HG03060 (cell line): ENCODE results near the gene TGFBR3.

Experiments
- ATAC-seq: cut with Tn5 transposase; IDR thresholded peaks from one replicate; pipeline ENCODE4 v1.9.1; 2021; ENCODE audit warnings: low read depth, moderate number of reproducible peaks; ENCODE audit not compliant: unreplicated experiment

Gene TGFBR3

GRCh38 chr1:91828583-91829281 is 57.2 kb downstream of the TGFBR3 start:
- ATAC-seq, result no peak

- no peak for ATAC-seq
Measured at GRCh38 chr1:91827459-91828321, 58.3 kb downstream of the TGFBR3 start.

- ATAC-seq, result no peak
Measured at GRCh38 chr1:91827087-91827458, 58.9 kb downstream of the TGFBR3 start.

- ATAC-seq, result no peak
Measured at GRCh38 chr1:91826649-91827048, 59.3 kb downstream of the TGFBR3 start.

GRCh38 chr1:91826248-91826647 is 59.7 kb downstream of the TGFBR3 start:
- ATAC-seq, result no peak

GRCh38 chr1:91821126-91821868 is 64.7 kb downstream of the TGFBR3 start:
- no peak for ATAC-seq

DNA sequence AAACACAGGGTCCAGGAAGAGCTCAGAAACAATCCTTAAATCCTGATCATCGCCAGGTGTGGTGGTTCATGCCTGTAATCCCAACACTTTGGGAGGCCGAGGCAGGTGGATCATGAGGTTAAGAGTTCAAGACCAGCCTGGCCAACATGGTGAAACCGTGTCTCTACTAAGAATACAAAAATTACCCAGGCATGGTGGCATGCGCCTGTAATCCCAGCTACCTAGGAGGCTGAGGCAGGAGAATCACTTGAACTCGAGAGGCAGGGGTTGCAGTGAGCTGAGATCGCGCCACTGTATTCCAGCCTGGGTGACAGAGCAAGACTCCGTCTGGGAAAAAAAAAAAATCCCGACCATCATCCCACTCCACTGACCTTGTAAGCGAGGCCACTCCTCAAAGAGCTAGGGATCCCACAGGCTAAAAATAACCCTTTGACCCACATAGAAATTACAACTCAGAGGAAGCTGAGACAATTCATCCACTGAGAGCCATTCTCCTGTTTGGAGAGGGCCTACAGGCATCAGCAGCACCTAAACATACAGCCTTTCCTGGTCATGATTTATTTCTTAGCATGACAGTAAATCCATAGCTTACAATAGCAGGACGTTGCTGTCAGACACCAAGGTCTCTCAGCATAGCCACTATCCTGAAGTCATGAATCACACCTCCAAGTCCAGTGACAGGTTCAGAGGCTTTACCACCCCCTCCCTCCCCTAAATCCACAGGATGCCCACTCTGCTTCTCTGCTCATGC is 66.7 kb downstream of the TGFBR3 start:
- no peak for ATAC-seq

GRCh38 chr1:91818713-91818975 is 67.3 kb downstream of the TGFBR3 start:
- ATAC-seq, result no peak

GRCh38 chr1:91817211-91817905 is 68.6 kb downstream of the TGFBR3 start:
- no peak for ATAC-seq

DNA sequence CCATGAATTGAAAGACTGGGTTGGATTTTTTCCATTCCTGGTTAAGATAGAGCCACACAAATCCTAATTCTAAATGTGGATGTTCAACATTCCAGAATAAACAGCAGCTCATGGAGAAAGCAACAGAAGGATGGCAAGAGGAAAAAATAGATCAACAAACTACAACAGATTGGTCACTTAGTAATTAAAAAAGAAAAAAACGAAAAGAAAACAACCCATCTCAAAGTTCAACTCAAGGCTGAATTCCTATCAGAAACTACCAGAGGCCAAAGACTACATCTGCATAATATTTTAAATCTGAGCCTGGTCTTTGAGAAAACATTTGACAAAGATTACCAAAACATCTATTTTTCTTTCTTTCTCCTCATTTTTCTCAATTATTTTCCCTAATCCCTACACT is 69.9 kb downstream of the TGFBR3 start:
- no peak for ATAC-seq

GRCh38 chr1:91814448-91814847 is 71.5 kb downstream of the TGFBR3 start:
- no peak for ATAC-seq

GRCh38 chr1:91813813-91814212 is 72.1 kb downstream of the TGFBR3 start:
- no peak for ATAC-seq

- no peak for ATAC-seq
Measured at GRCh38 chr1:91811363-91812025, 74.5 kb downstream of the TGFBR3 start.

- ATAC-seq, result no peak
Measured at GRCh38 chr1:91809317-91809716, 76.6 kb downstream of the TGFBR3 start.

DNA sequence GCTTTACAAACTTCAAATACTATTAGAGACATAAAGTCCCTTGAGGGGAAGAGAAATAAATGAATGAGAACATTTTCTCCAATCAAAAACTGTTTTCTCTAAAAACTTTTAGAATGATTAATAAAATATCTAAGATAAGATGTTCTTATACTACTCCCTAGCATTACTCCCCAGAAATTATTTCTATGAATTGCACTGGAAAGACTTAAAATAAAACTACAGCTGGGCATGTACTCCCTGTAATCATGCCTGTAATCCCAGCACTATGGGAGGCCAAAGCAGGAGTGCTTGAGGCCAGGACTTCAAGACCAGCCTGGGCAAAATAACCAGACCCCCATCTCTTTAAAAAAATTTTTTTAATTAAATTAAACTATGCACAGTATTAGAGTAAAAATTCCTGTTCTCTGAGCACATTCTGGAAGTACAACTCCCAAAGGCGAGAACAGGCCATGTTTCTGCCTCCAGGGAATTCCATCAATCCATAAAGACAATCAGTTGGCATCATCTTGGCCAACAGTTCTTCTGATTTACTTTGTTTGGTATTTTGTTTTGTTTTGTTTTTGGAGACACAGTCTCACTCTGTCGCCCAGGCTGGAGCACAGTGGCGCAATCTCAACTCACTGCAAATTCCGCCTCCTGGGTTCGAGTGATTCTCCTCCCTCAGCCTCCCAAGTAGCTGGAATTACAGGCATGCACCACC is 77.9 kb downstream of the TGFBR3 start:
- no peak for ATAC-seq

GRCh38 chr1:91806769-91807700 is 78.9 kb downstream of the TGFBR3 start:
- no peak for ATAC-seq

GRCh38 chr1:91806181-91806768 is 79.7 kb downstream of the TGFBR3 start:
- ATAC-seq, result no peak
